K562 (cell line): ENCODE data around the gene GGA3. TPM values are rescaled to one million over a fixed set of nuclear protein-coding genes. Genes with fewer than 3 reads are reported as not detected.

ENCODE experiments used
- ATAC-seq: fragments of 200-7000 bp; cut with Tn5 transposase; 3 replicates; pipeline ENCODE4 v1.9.1; 2020; ENCODE audit warnings: moderate library complexity
- BruUV-seq: library from RNA; stranded (reverse); fragments of 400-500 nt; replicated peaks from 2 replicates; lab custom pipeline; 2021; lab: Mats Ljungman, UMichigan
- CTCF ChIA-PET: fragments of 300-600 bp; formaldehyde crosslinking; extraction: SDS; loops from one replicate; lab custom pipeline; 2021; ENCODE audit warnings: low intra/inter-chr PET ratio; lab: Yijun Ruan, JAX
- POLR2A ChIA-PET: fragments of 300-600, 350-650 bp; sonication (Branson Sonifier 250); formaldehyde crosslinking; extraction: SDS; loops from one replicate; lab custom pipeline; 2021; ENCODE audit warnings: antibody characterized with exemption, inconsistent platforms; lab: Yijun Ruan, JAX
- DNase-seq, 4 experiments: peaks; one replicate each; pipeline versions ENCODE4 v3.0.0 to v3.0.0-alpha.2; 2011 to 2018; ENCODE audit warnings: low spot score in 3 of 4, mixed read lengths in 3 of 4; ENCODE audit errors: extremely low read depth in 1 of 4
- FAIRE-seq: peaks from 2 replicates; lab custom pipeline; 2011; peaks lifted over from hg19 to GRCh38; lab: Jason Lieb, UNC
- H2AFZ ChIP-seq: 2 replicates; pipeline ENCODE4 v1.6.0; 2011; ENCODE audit warnings: low read depth, low read length, control low read depth, inconsistent platforms
- H3K27ac ChIP-seq: fragments of 200-600 bp; 3 replicates; pipeline ENCODE4 v1.8.0; 2011; ENCODE audit warnings: low read depth, mild to moderate bottlenecking, control low read depth, inconsistent platforms, low read length, moderate library complexity, mixed read lengths; ENCODE audit errors: extremely low read depth
- H3K27me3 ChIP-seq, 2 experiments: fragments of 300-600 bp in 1 of 2; 2 replicates in 1 of 2; 3 replicates in 1 of 2; pipeline versions ENCODE4 v1.6.0 to v1.8.0; 2011; ENCODE audit warnings: inconsistent platforms in 2 of 2, low read length in 2 of 2, mild to moderate bottlenecking in 1 of 2, mixed read lengths in 1 of 2, moderate library complexity in 1 of 2; ENCODE audit not compliant: control insufficient read depth in 2 of 2, insufficient read depth in 2 of 2
- H3K36me3 ChIP-seq: fragments of 300-600 bp; 3 replicates; pipeline ENCODE4 v1.8.0; 2011; ENCODE audit warnings: mild to moderate bottlenecking, low read length, inconsistent platforms; ENCODE audit not compliant: control insufficient read depth, insufficient read depth
- H3K4me1 ChIP-seq, 2 experiments: fragments of 200-600 bp in 1 of 2; replicated peaks in 1 of 2; 2 replicates in 1 of 2; 3 replicates in 1 of 2; pipeline versions ENCODE4 v1.5.1 to v1.8.0; 2011; ENCODE audit warnings: inconsistent platforms in 2 of 2, low read length in 2 of 2, mild to moderate bottlenecking in 1 of 2, mixed read lengths in 1 of 2, moderate library complexity in 1 of 2; ENCODE audit not compliant: control insufficient read depth in 2 of 2, insufficient read depth in 2 of 2
- H3K4me2 ChIP-seq: 2 replicates; pipeline ENCODE4 v1.6.1; 2011; ENCODE audit warnings: low read length, control low read depth, inconsistent platforms, mixed read lengths; ENCODE audit not compliant: insufficient read depth
- H3K4me3 ChIP-seq: fragments of 200-600 bp; sonication (generic), shearing (Covaris generic); 2 replicates; pipeline ENCODE4 v1.5.1; 2016; ENCODE audit warnings: control low read depth, inconsistent platforms
- H3K79me2 ChIP-seq: fragments of 200-600 bp; 3 replicates; pipeline ENCODE4 v1.8.0; 2011; ENCODE audit warnings: low read length, inconsistent platforms; ENCODE audit not compliant: control insufficient read depth, insufficient read depth
- H3K9ac ChIP-seq, 2 experiments: 2 replicates each; pipeline versions ENCODE4 v1.6.0 to v1.6.1; 2011; ENCODE audit warnings: low read depth in 2 of 2, low read length in 2 of 2, control low read depth in 1 of 2, inconsistent platforms in 1 of 2, mild to moderate bottlenecking in 1 of 2, mixed read lengths in 1 of 2; ENCODE audit not compliant: insufficient read depth in 1 of 2
- H3K9me1 ChIP-seq: one replicate; pipeline ENCODE4 v1.6.0; 2011; ENCODE audit warnings: inconsistent platforms, mild to moderate bottlenecking, low read length, moderate library complexity; ENCODE audit not compliant: control insufficient read depth, insufficient read depth
- H3K9me3 ChIP-seq: replicated peaks from 2 replicates; pipeline ENCODE4 v1.5.1; 2011; ENCODE audit warnings: low read depth, low read length, inconsistent platforms; ENCODE audit not compliant: control insufficient read depth, insufficient read depth
- H4K20me1 ChIP-seq: replicated peaks from 2 replicates; pipeline ENCODE4 v1.6.1; 2011; ENCODE audit warnings: low read length, inconsistent platforms, mixed read lengths; ENCODE audit not compliant: control insufficient read depth, insufficient read depth
- CBX1 ChIP-seq: sonication (generic); IDR thresholded peaks from 2 replicates; pipeline ENCODE4 v1.6.1; 2016; ENCODE audit warnings: antibody characterized with exemption, low read depth, mild to moderate bottlenecking
- CEBPB ChIP-seq: fragments of 450-650 bp; IDR thresholded peaks from 2 replicates; pipeline ENCODE4 v1.6.1; 2016; ENCODE audit warnings: missing genetic modification characterization, missing compliant biosample characterization
- DNMT1 ChIP-seq: fragments of 450-650 bp; IDR thresholded peaks from 2 replicates; pipeline ENCODE4 v1.6.1; 2016; ENCODE audit warnings: antibody characterized with exemption, mild to moderate bottlenecking
- FOXO4 ChIP-seq: fragments of 450-650 bp; formaldehyde crosslinking; IDR thresholded peaks from 2 replicates; pipeline ENCODE4 v1.4.0; 2020; ENCODE audit warnings: mild to moderate bottlenecking, moderate library complexity
- HLTF ChIP-seq: fragments of 450-650 bp; IDR thresholded peaks from 2 replicates; pipeline ENCODE4 v1.6.1; 2016
- NCOA4 ChIP-seq: fragments of 450-650 bp; IDR thresholded peaks from 2 replicates; pipeline ENCODE4 v1.6.1; 2018; ENCODE audit warnings: mild to moderate bottlenecking; ENCODE audit not compliant: partially characterized antibody
- PTBP1 ChIP-seq: fragments of 200-400 bp; formaldehyde crosslinking; IDR thresholded peaks from 2 replicates; pipeline ENCODE4 v1.6.1; 2017; ENCODE audit warnings: low read depth, low read length
- SMC3 ChIP-seq: conservative IDR thresholded peaks from 2 replicates; pipeline ENCODE4 v1.6.1; 2011; ENCODE audit warnings: low read depth, low read length, improper control_type of control experiment; ENCODE audit not compliant: insufficient read depth
- TAF15 ChIP-seq: fragments of 200-400 bp; formaldehyde crosslinking; IDR thresholded peaks from 2 replicates; pipeline ENCODE4 v1.6.1; 2017; ENCODE audit warnings: mild to moderate bottlenecking, low read depth, low read length, moderate library complexity
- TCF3 ChIP-seq: sonication (generic); formaldehyde crosslinking; IDR thresholded peaks from 2 replicates; pipeline ENCODE4 v1.4.0; 2020; ENCODE audit warnings: mild to moderate bottlenecking, missing genetic modification reagents
- USF2 ChIP-seq: sonication (generic); formaldehyde crosslinking; IDR thresholded peaks from 2 replicates; pipeline ENCODE4 v1.5.0; 2020; ENCODE audit warnings: missing genetic modification reagents
- XRCC4 ChIP-seq: IDR thresholded peaks from one replicate; pipeline ENCODE4 v1.6.1; 2011; ENCODE audit not compliant: insufficient read depth, insufficient read length; ENCODE audit errors: extremely low read depth
- ZNF347 ChIP-seq: fragments of 450-650 bp; formaldehyde crosslinking; IDR thresholded peaks from 2 replicates; pipeline ENCODE4 v1.4.0; 2020; ENCODE audit warnings: low read depth, mild to moderate bottlenecking, moderate library complexity
- ZNF561 ChIP-seq: fragments of 450-650 bp; formaldehyde crosslinking; conservative IDR thresholded peaks from 2 replicates; pipeline ENCODE4 v1.4.0; 2020; ENCODE audit warnings: mild to moderate bottlenecking, moderate library complexity
- WGBS: fragments of 100-300 bp; shearing (Covaris generic); methylation state at CpG from one replicate; pipeline ENCODE4 v1.1.6; 2016; ENCODE audit warnings: low coverage, mixed read lengths; ENCODE audit not compliant: insufficient coverage; ENCODE audit errors: missing lambda C conversion rate; 5-methylcytosine and 5-hydroxymethylcytosine counted together
- in situ Hi-C: fragments of 300-500 bp; cut with MboI; formaldehyde crosslinking; loops from 4 replicates; pipeline ENCODE4 v1.15.0; 2018; ENCODE audit warnings: inconsistent platforms, mixed read lengths
- intact Hi-C: fragments of 100-400 bp; cut with micrococcal nuclease; formaldehyde crosslinking; loops from 2 replicates; pipeline ENCODE4 v1.14.2; 2022
- polyA plus RNA-seq, 8 experiments: library from polyadenylated mRNA; depleted of rRNA in 4 of 8; stranded (reverse) in 5 of 8; unstranded in 3 of 8; fragments of >200 nt; fragmentation: Nextera tagmentation in 2 of 8; fragmentation: Illumina TruSeq in 1 of 8; extraction: Ambion mirVana in 2 of 8; extraction: Trizol in 1 of 8; gene quantifications; 2 replicates each; pipeline versions ENCODE4 v1.2.1 to v1.2.3, GENCODE V29; 2011 to 2014; ENCODE audit warnings: inconsistent platforms in 1 of 8, missing spikeins in 1 of 8
- total RNA-seq, 7 experiments: library from RNA; depleted of rRNA in 6 of 7; stranded (reverse); fragments of >200 nt in 6 of 7; fragmentation: Illumina TruSeq in 2 of 7; extraction: Trizol in 2 of 7; gene quantifications; 2 replicates each; pipeline versions ENCODE4 v1.2.1 to v1.2.3, GENCODE V29; 2011 to 2021; ENCODE audit warnings: low replicate concordance in 1 of 7

The GGA3 gene
- total and polyA plus RNA-seq, 9 of the 15 experiments (the other 6 are each of a cell fraction or from before 2014, with no cell fraction given), result 5.7 to 64.9 (median 25.4) TPM

DNA sequence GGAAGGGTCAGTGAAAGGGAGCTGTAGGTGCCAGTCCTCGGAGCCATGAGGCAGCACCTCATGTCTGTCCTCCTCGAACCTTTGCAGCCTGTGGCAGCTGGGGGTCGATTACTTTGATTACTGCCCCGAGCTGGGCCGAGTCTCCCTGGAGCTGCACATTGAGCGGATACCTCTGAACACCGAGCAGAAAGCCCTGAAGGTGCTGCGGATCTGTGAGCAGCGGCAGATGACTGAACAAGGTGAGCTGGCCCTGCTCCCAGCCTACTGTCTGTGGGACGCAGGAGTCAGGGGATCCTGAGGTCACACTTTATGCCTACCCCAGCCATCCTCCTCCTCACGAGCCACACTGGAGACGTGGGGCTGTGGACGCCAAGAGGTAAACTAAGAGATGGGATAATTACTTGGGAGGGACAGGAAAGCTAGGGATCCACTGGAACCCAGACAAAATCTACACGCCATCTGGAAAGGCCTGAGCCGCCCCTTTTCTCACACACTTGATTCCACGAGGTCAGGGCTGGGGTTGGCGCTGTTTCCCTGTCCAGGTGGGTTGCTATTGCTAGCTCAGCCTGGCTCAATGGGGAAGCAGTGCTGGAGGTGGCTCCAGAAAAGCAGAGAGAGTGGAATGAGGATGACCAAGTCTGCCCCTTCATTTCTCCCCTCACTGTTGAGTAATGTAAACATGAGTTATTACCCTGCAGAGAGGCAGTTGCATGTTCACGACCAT, 29.5 kb downstream of the GGA3 start:
- Histone ChIP-seq H3K36me3 (peaks cover 83% of the 10 kb centered on the region), H3K4me2 (no peak overlapping the region), H3K4me1 (peaks cover 0 to 3% of the 10 kb centered on the region in 2 experiments; a peak in 1 of 5 replicates), H2AFZ (no peak overlapping the region), H3K4me3 (no peak overlapping the region), H4K20me1 (no peaks in the 10 kb centered on the region), H3K9me3 (no peaks in the 10 kb centered on the region), H3K9ac (peak overlapping the region in 1 of 2 experiments; percentile 43; a peak in 1 of 4 replicates), H3K27ac (no peak overlapping the region), H3K27me3 (no peaks in the 10 kb centered on the region), H3K9me1 (no peaks in the 10 kb centered on the region), H3K79me2 (no peaks in the 10 kb centered on the region)
- POLR2A ChIA-PET, result interaction anchor here (0.6 to 4.5 kb wide), 9 partner anchors 8 to 165 kb away, joined by 3 to 38 read pairs (median 5); partner anchors contain the start of genes ARMC7, GGA3 and MRPS7
- CTCF ChIA-PET, result interaction anchor here (0.6 kb wide), 1 partner anchor 555 kb away, joined by 4 read pairs; no protein-coding TSS in a partner anchor
- DNase-seq (no peak), FAIRE-seq (no peak), ATAC-seq (no peak)
- BruUV-seq, result no TSS peak
- in situ Hi-C loops (no loop called here), intact Hi-C loops (no loop called here)
- TF ChIP-seq HLTF, result no peak
- TF ChIP-seq DNMT1, result no peak
- TF ChIP-seq CEBPB, result no peak
- TF ChIP-seq ZNF347 (CRISPR knock-in tag), result no peak
- no peak for TF ChIP-seq CBX1
- WGBS, result 93% methylated on average over 18 of the region's 18 CpGs

DNA sequence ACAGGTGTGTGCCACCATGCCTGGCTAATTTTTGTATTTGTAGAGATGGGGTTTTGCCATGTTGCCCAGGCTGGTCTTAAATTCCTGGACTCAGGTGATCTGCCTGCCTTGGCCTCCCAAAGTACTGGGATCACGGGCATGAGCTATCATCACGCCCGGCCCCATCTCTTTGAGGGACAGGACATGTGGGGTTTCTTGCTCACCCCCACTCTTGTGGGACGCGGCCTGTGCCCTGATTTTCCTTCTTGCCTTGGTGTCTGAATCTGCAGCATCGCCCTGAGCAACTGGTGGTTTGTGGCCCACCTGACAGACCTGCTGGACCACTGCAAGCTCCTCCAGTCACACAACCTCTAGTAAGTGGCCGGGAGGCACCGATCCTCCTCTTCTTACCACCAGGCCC, 30.3 kb downstream of the GGA3 start:
- H3K9ac ChIP-seq, result no peak overlapping the region
- FAIRE-seq (no peak), ATAC-seq (no peak), DNase-seq (no peak)
- H3K9me3 ChIP-seq, result no peaks in the 10 kb centered on the region
- ChIA-PET POLR2A (interaction anchor here (0.6 to 4.5 kb wide), 12 partner anchors 7 to 294 kb away, joined by 3 to 38 read pairs (median 4); partner anchors contain the start of genes ARMC7 and LLGL2), CTCF (no interaction called here)
- in situ Hi-C loops (no loop called here), intact Hi-C loops (no loop called here)
- WGBS, result 98% methylated on average over 8 of the region's 8 CpGs
- H3K79me2 ChIP-seq, result no peaks in the 10 kb centered on the region
- no TSS peak for BruUV-seq
- no peak overlapping the region for H3K4me2 ChIP-seq
- H3K27ac ChIP-seq, result no peak overlapping the region
- peaks cover 83% of the 10 kb centered on the region for H3K36me3 ChIP-seq
- no peak overlapping the region for H3K4me3 ChIP-seq
- no peak overlapping the region for H2AFZ ChIP-seq
- no peaks in the 10 kb centered on the region for H3K27me3 ChIP-seq
- no peaks in the 10 kb centered on the region for H3K9me1 ChIP-seq
- H4K20me1 ChIP-seq, result no peaks in the 10 kb centered on the region
- H3K4me1 ChIP-seq, result peaks cover 0 to 3% of the 10 kb centered on the region in 2 experiments; a peak in 1 of 5 replicates
- no peak for TF ChIP-seq TCF3 (CRISPR knock-in tag)
- no peak for TF ChIP-seq PTBP1
- TF ChIP-seq ZNF561, result no peak
- TF ChIP-seq TAF15, result no peak
- no peak for TF ChIP-seq XRCC4
- TF ChIP-seq NCOA4, result no peak
- TF ChIP-seq FOXO4 (CRISPR knock-in tag), result no peak
- no peak for TF ChIP-seq USF2
- no peak for TF ChIP-seq SMC3
